ENCODE measurements around the gene C8A. TPM values are rescaled to one million over a fixed set of nuclear protein-coding genes. Genes with fewer than 3 reads are reported as not detected.

C8A gene
- total RNA-seq, 3 donors from 2014 or later = not detected

GRCh38 chr1:56890229-56890628, 35.6 kb downstream of the C8A start:
- DNase-seq = no peak
- intact Hi-C loops (cut with DNase I, micrococcal nuclease) = no loop called here
- TF ChIP-seq CTCF (IDR thresholded peaks at IDR 0.05) = no peak
- Histone ChIP-seq H3K4me1 (ENCODE audit: low read depth) (no peaks in the 10 kb centered on the region), H3K9me3 (no peaks in the 10 kb centered on the region), H3K4me3 (no peak overlapping the region), H3K36me3 (ENCODE audit: low read depth) (no peaks in the 10 kb centered on the region)
- ATAC-seq = no peak

GRCh38 chr1:56894014-56894413, 39.4 kb downstream of the C8A start:
- Histone ChIP-seq H3K4me1 (ENCODE audit: low read depth) (no peaks in the 10 kb centered on the region), H3K36me3 (ENCODE audit: low read depth) (no peaks in the 10 kb centered on the region), H3K9me3 (no peaks in the 10 kb centered on the region), H3K4me3 (no peak overlapping the region)
- intact Hi-C loops (cut with DNase I, micrococcal nuclease) = no loop called here
- DNase-seq (no peak), ATAC-seq (no peak)
- TF ChIP-seq CTCF (IDR thresholded peaks at IDR 0.05) = no peak

GRCh38 chr1:56897150-56898004, 42.8 kb downstream of the C8A start:
- DNase-seq (no peak), ATAC-seq (no peak)
- H3K9me3 ChIP-seq = no peaks in the 10 kb centered on the region
- H3K4me1 ChIP-seq (ENCODE audit: low read depth) = no peaks in the 10 kb centered on the region
- H3K4me3 ChIP-seq = no peak overlapping the region
- no peak for TF ChIP-seq CTCF (IDR thresholded peaks at IDR 0.05)
- intact Hi-C loops (cut with DNase I, micrococcal nuclease) = no loop called here
- H3K36me3 ChIP-seq (ENCODE audit: low read depth) = no peaks in the 10 kb centered on the region

- Histone ChIP-seq H3K9me3 (no peaks in the 10 kb centered on the region), H3K4me3 (no peak overlapping the region), H3K36me3 (ENCODE audit: low read depth) (no peaks in the 10 kb centered on the region), H3K4me1 (ENCODE audit: low read depth) (no peaks in the 10 kb centered on the region)
- DNase-seq (no peak), ATAC-seq (no peak)
- intact Hi-C loops (cut with DNase I, micrococcal nuclease) = no loop called here
- TF ChIP-seq CTCF (IDR thresholded peaks at IDR 0.05) = no peak
Observed at GRCh38 chr1:56898005-56898373, 43.4 kb downstream of the C8A start.

GRCh38 chr1:56898879-56899278, 44.3 kb downstream of the C8A start:
- no peaks in the 10 kb centered on the region for H3K9me3 ChIP-seq
- no peaks in the 10 kb centered on the region for H3K4me1 ChIP-seq (ENCODE audit: low read depth)
- intact Hi-C loops (cut with DNase I, micrococcal nuclease) = no loop called here
- H3K36me3 ChIP-seq (ENCODE audit: low read depth) = no peaks in the 10 kb centered on the region
- no peak overlapping the region for H3K4me3 ChIP-seq
- ATAC-seq (no peak), DNase-seq (no peak)
- no peak for TF ChIP-seq CTCF (IDR thresholded peaks at IDR 0.05)

All from mucosa of descending colon (tissue), 3 donors.